H1 (cell line): ENCODE results near the gene SHISA6. TPM values are rescaled to one million over a fixed set of nuclear protein-coding genes. Genes with fewer than 3 reads are reported as not detected.

Experiments used
- BCL11A ChIP-seq, 2 experiments: IDR thresholded peaks; one replicate each; pipeline ENCODE4 v1.6.1; 2011; ENCODE audit warnings: low read depth in 2 of 2, low read length in 2 of 2, mild to moderate bottlenecking in 2 of 2
- CREB1 ChIP-seq: IDR thresholded peaks from 2 replicates; pipeline ENCODE4 v1.6.1; 2012; ENCODE audit warnings: inconsistent platforms
- HDAC2 ChIP-seq, 2 experiments: fragments of 300-600 bp in 1 of 2; sonication (generic) in 1 of 2; IDR thresholded peaks; 2 replicates each; pipeline ENCODE4 v1.6.1; 2011 to 2012; ENCODE audit warnings: low read depth in 2 of 2, low read length in 2 of 2, mild to moderate bottlenecking in 2 of 2, moderate library complexity in 2 of 2, borderline replicate concordance in 1 of 2, inconsistent platforms in 1 of 2
- RNF2 ChIP-seq: fragments of 200-900, 300-1000 bp; sonication (generic); IDR thresholded peaks from 2 replicates; pipeline ENCODE4 v1.7.1; 2016; ENCODE audit warnings: borderline replicate concordance, low read depth, mild to moderate bottlenecking, antibody characterized with exemption, low read length; ENCODE audit not compliant: poor library complexity, severe bottlenecking; ENCODE audit errors: missing control alignments
- SP4 ChIP-seq: IDR thresholded peaks from 2 replicates; pipeline ENCODE4 v1.6.1; 2012; ENCODE audit warnings: low read length, inconsistent platforms
- polyA plus RNA-seq, 7 experiments: library from polyadenylated mRNA; depleted of rRNA in 3 of 7; stranded (reverse) in 5 of 7; unstranded in 2 of 7; fragments of >200 nt in 5 of 7; fragments of 200-250 nt in 2 of 7; gene quantifications; 1 replicate in 5 of 7; 2 replicates in 1 of 7; 4 replicates in 1 of 7; pipeline versions ENCODE4 v1.2.1 to v1.2.3, GENCODE V29; 2011 to 2013; ENCODE audit warnings: missing spikeins in 2 of 7, mixed read lengths in 2 of 7
- total RNA-seq: library from RNA; stranded (reverse); fragmentation: NEBNext Ultra II Directional; extraction: Animal tissue kit (Norgen Biotek cat#: 25700); gene quantifications from 2 replicates; pipeline ENCODE4 v1.2.1, GENCODE V29; 2021

The SHISA6 gene
- total and polyA plus RNA-seq, 2 of the 8 experiments (the other 6 are each of a cell fraction or from before 2014, with no cell fraction given), result 2.9 to 4.8 TPM

- no peak for TF ChIP-seq BCL11A (IDR thresholded peaks at IDR 0.05; ENCODE audit: low read depth in 2 of 2, low read length in 2 of 2)
- TF ChIP-seq CREB1, result no peak
- TF ChIP-seq HDAC2 (IDR thresholded peaks at IDR 0.05; ENCODE audit: borderline replicate concordance in 1 of 2, low read depth in 2 of 2, low read length in 2 of 2), result no peak
- TF ChIP-seq SP4, result no peak
- no peak for TF ChIP-seq RNF2
Observed at GRCh38 chr17:11319894-11320293, 78.9 kb downstream of the SHISA6 start (continued).
